GM15510 (cell line): ENCODE results near the gene ARSH.

Experiments used
- POLR2A ChIP-seq: IDR thresholded peaks from 3 replicates; pipeline ENCODE4 v1.6.1; 2011; ENCODE audit warnings: borderline replicate concordance; ENCODE audit not compliant: insufficient read length; ENCODE audit errors: extremely low read depth

The ARSH gene, protein sequence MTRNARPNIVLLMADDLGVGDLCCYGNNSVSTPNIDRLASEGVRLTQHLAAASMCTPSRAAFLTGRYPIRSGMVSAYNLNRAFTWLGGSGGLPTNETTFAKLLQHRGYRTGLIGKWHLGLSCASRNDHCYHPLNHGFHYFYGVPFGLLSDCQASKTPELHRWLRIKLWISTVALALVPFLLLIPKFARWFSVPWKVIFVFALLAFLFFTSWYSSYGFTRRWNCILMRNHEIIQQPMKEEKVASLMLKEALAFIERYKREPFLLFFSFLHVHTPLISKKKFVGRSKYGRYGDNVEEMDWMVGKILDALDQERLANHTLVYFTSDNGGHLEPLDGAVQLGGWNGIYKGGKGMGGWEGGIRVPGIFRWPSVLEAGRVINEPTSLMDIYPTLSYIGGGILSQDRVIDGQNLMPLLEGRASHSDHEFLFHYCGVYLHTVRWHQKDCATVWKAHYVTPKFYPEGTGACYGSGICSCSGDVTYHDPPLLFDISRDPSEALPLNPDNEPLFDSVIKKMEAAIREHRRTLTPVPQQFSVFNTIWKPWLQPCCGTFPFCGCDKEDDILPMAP

DNA sequence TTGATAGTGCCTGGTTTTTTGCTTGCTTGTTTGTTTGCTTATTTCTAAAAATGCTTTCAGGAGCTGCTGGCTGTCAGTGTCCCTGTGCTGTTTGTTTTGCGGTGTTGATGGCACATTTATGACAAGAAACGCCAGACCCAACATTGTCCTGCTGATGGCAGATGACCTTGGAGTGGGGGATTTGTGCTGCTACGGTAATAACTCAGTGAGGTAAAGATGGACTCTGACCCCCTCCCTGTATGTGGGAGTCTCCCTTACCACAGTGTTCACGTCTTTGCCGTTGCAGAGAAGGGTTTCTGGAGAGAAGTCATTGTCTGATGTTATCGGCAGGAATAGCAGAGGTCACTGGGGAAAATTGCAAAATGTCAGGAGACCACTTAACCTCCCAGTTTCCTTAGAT, at the start of gene ARSH:
ARSH (plus strand) TSS at position 52 of the 400 bp plus-strand sequence; CDS start at position 119, 67 bp downstream.
- TF ChIP-seq POLR2A = no peak

DNA sequence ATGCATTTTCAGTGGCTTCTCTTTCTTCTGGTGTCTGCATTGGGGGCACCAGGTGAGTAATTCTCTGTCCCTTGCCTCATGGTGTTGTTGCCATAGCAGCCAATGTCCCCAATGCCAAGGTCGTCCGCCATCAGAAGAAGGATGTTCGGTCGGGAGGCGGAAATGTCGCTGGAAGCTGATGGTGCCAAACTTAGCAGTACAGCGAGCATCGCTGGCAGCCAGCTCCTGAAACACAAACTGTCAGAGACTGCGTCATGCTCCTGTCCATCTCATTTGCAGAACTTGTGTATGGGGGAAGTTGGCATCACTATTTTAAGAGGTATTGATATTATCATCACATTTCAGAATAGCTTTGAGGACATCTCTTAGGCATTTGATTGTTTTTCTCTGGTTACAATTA, 48.1 kb upstream of the ARSH start:
- TF ChIP-seq POLR2A = no peak

DNA sequence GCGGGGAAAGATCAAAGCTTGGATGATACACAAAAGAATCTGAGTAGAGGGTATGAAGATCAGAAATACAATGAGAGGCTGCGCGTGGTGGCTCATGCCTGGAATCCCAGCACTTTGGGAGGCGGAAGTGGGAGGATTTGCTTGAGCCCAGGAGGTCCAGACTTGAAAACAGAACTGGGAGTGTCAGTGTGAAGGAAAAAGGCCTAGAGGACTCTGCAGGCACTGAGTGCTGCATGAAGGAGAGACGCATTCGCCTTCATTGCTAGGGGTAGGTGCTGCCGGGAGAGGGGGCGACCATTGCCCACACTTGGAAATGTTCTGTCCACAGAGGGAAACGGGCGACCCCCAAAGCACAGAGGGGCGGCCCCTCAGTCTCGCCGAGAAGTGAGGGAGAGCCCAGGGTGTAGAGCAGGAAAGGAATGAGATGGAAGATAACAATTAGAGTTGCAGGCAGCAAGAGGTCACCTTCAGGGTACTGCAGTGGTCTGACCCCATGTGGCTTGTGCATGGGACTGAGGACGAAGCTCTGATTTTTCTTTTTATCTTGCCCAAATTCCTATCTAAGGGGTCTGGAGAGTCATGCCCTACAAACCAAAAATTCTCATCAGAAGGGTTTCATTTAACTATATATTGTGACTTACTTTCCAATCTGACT, 45.4 kb upstream of the ARSH start:
- no peak for TF ChIP-seq POLR2A

DNA sequence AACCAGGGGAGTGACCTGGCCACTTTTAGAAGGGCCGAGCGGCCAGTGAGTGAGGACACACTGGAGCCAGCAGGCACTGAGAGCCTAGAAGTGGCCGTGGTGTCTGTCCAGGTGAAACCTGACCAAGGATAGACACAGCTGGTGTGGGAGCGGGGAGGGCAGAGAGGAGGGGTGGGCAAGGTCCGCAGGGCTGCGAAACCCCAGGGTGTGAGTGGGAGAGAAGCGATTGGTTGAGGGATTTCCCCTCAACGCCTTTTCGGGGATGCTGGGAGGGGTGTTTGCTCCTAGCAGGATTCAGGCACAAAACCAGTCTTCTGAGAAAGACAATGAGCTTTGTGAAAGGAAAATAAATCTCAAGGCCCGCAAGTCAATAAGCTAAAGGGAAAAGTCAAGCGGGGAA, 44.0 kb upstream of the ARSH start:
- no peak for TF ChIP-seq POLR2A

DNA sequence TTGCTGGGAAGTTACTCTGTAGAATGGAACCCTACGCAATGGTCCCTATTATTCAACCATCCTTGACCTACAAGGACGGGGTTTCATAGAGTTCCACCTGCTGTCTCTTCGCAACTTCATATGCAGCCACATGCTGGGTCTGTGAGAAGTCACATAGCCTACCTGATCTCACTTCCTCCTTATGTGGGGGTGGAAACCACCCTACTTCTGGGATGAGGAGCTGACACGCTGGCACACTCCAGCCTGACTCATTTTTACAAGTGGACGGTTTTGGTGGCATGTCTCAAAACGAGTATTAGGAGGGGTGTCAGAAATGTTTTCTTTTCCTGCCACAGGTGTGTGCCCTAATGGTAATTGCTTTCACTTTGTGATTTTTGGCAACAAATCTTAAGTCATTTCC, 40.4 kb upstream of the ARSH start:
- no peak for TF ChIP-seq POLR2A

DNA sequence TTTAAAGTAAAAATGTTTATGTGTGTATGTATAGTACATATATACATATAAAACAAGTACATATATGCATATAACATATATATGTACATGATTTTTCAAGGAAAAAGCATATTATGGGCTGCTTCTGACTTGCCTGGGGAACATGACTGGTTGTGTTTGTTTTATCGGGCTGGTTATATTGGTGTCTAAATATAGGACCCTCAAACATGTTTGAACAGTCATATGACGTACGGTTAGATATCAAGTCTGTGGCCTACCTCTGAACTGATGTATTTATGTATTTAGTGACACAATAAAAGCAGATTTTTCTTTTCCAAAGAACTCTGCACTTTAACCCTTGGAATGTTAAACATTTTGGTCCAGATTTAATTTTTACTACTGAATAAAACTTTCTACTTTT, 39.3 kb upstream of the ARSH start:
- no peak for TF ChIP-seq POLR2A

DNA sequence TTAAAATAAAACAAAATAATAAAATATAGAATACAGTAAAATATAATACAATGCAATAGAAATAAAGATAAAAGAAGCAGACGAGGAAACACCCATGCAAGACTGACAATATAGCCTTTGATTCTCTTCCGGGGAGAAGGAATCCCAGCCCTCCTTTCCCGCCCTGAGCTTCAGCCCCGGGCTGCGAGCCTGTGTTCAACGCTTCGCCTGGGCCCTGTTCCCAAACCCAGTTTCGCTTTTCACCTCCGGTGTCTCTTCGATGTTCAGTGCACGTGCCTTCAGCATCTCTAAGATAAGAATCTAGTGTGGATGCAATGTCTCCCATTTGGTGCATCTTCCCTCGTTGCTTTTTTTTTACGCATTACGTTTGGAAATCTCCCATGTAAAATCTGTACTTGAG, 38.8 kb upstream of the ARSH start:
- no peak for TF ChIP-seq POLR2A

DNA sequence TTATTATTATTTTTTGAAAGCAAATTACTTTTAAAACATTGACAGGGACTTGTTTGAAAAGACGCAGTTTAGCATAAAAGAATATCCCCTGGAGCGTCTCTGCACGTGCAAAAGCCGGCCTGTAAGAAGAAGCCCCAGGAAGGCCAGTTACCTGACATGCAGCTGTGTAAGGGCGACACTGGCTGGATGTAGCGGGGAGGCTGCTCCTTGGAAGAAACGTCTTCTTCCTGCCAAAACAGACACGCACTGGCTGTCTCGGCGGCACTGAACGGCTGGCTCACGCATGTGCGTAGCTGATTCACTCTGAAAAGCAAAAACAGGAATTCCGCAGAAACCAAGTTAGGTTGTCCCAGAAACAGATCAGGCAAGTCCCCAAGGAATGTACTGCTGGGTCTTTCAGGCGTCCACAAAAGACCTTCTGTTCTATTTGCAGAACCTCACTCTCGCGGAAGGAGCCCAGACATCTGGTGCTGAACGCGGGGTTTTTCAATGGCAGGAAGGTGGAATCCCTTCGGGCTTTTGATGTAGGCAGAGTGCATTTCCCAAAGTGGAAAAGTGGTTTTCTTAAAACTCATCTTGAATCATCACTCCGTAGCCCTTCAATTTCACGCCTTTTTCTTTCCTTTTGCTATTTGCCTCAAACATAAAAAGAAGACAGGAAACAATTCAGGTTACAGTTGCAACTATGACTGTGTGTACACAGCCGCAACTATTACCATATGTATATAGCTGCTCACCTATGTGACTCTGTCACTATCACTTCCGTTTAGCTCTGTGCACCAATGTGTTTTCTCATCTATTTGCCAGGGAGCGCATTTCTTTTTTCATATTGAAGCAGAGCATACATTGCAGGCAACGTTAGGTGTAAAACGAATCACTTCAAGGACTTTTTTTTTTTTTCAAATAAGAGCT, 38.1 kb upstream of the ARSH start:
- no peak for TF ChIP-seq POLR2A

DNA sequence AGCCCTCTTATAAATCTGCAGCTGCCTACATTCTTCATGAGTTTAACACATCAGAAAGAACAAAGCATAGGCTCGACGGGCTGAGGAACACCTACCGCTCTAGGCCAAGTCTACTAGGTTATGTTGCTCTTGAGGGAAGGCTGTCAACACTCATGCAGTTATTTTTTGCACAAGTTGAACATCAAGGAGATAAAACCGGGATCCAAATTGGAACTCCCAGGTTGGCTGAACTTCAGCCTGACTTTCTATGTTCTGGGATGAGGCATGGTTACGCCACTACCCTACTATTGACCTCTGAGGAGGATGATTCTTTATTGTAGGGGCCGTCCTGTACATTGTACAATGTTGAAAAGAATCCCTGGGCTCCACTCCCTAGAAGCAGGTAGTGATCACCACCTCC, 37.3 kb upstream of the ARSH start:
- TF ChIP-seq POLR2A = no peak

DNA sequence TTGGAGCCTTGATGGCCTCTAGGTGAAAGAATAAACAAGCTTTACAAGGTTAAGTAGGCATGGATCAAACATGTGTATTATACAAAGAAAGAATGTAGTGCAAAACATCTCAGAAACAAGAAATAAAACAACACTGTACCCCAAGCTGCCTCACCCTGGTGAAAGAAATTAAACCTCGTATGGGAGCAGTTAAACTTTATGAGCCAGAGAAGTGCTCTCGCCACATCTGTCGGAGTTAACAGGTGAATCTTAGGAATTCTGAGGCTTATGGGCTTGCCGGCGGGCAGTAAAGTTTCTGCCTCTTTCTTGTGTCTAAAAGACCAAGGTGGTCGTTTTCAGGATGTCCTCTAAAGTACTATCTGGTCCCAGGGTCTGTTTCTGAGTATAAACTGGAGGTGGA, 34.0 kb upstream of the ARSH start:
- no peak for TF ChIP-seq POLR2A

DNA sequence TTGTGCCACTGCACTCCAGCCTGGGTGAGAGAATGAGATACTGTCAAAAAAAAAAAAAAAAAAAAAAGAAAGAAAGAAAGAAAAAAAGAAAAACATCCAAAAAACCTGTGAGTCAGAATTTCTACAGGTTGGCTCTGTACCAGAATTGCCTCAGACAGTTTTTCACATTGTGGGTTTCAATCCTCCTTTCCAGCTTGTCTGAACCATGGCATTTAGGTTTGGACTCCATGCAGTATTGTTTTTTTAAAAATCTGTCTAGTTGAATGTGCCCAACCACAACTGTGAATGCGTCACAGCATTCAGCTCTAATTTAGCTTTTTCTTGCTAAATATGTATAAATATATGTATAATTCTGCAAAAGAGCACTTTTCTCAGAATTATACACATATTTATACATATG, 31.4 kb upstream of the ARSH start:
- no peak for TF ChIP-seq POLR2A

DNA sequence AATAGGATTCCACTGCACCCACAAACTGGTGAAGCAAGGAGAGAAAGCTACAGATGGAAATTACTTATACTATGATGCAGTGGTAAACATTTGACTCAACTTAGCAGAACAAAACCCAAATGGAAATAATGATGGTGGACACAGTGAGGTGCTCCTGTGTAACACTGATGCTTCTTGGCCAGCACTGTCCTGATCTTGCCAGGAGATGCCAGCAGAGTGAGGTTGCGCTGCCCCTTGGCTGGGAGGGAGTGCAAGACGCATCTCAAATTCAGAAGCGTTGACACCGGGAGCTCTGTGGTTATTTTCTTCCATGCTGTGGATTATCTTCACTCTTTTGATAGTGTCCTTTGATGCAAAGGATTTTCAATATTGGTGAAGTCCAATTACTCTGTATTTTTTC, 22.0 kb upstream of the ARSH start:
- no peak for TF ChIP-seq POLR2A

DNA sequence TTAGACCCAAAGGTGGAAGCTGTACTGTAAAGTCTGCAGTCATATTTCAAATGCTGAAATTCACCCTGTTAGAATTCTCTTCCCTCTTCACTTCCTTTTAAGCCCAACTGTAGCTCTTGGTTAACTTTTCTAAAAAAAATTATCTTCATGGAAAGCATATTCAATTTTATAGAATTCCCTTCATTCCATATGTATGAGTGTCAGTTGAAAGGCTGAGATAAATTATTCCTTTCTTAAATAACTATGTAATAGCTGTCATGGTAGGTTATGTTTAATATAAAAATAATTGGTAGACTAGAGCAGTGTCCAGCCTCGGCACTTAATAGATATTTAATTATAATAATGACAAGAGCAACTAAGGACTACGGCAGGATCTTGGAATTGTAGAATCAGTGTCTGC, 16.8 kb upstream of the ARSH start:
- TF ChIP-seq POLR2A = no peak

DNA sequence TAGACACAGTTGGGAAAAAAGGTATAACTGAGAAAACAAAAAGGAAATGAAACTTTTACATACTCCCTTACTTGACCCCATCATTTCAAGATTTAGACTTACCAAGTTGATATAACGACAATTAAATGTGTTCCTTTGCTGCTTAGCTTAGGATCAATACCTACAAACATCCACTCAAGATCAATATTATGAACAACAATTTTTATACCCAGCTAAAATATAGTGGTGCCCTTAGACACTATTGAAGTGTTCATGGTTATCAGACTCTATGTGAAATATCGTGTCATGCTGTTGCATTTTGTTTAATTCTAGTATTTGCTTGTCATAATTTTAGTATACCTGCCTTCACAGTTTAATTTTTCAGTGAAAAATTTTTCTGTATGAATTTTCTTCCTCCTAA, 4.2 kb downstream of the ARSH start:
- no peak for TF ChIP-seq POLR2A

DNA sequence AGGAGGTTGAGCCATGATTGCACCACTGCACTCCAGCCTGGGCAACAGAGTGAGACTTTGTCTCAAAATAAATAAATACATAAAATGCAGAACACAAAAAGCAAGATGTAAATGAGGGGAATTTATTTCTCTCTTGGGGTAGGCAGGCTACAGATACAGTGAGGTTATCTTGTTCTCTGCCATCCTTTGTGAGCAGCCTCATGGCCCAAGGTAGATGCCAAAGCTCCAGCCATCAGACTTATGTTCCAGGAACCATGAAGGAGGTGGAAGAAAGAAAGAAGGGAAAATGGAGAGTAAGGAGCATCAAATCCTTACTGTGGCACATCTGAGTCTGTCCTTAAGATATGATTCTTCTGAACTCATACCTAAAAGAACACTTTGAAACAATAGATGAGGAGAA, 11.1 kb downstream of the ARSH start:
- no peak for TF ChIP-seq POLR2A
